Chondrocyte (in vitro differentiated cells): ENCODE results near the gene PRPF6. TPM values are rescaled to one million over a fixed set of nuclear protein-coding genes. Genes with fewer than 3 reads are reported as not detected.

Source experiments
- DNase-seq: peaks from one replicate; pipeline ENCODE4 v3.0.0; 2021; ENCODE audit warnings: mixed read lengths, low spot score
- H3K27ac Mint-ChIP-seq: one replicate; pipeline ENCODE4 v1.8.0; 2021; ENCODE audit warnings: mild to moderate bottlenecking, moderate library complexity, mixed read lengths; ENCODE audit not compliant: unreplicated experiment
- H3K27me3 Mint-ChIP-seq: 2 replicates; pipeline ENCODE4 v1.8.0; 2021; ENCODE audit warnings: low read depth, mixed read lengths
- H3K36me3 Mint-ChIP-seq: 2 replicates; pipeline ENCODE4 v1.8.0; 2021; ENCODE audit warnings: low read depth, mixed read lengths
- H3K4me1 Mint-ChIP-seq: 2 replicates; pipeline ENCODE4 v1.8.0; 2021; ENCODE audit warnings: low read depth, mild to moderate bottlenecking, mixed read lengths
- H3K4me3 Mint-ChIP-seq: one replicate; pipeline ENCODE4 v1.8.0; 2021; ENCODE audit warnings: mild to moderate bottlenecking, moderate library complexity, mixed read lengths; ENCODE audit not compliant: unreplicated experiment
- H3K9me3 Mint-ChIP-seq: 2 replicates; pipeline ENCODE4 v1.8.0; 2021; ENCODE audit warnings: low read depth, mixed read lengths
- microRNA-seq: library from miRNA; unstranded; fragments of <30 nt; microRNA quantifications from one replicate; pipeline ENCODE4 v1.2.0, GENCODE V29; 2020; ENCODE audit warnings: borderline number of aligned reads
- total RNA-seq: library from RNA; stranded (reverse); gene quantifications from 3 replicates; pipeline ENCODE4 v1.2.1, GENCODE V29; 2021
- TF ChIP-seq, protein P1 (sequence below): fragments of 200-600 bp; sonication (generic); IDR thresholded peaks from 2 replicates; pipeline ENCODE4 v1.5.0; 2021; ENCODE audit warnings: antibody characterized with exemption, mild to moderate bottlenecking, moderate library complexity

PRPF6 gene
- total RNA-seq, 1 donor from 2014 or later: 49.0 TPM

DNA sequence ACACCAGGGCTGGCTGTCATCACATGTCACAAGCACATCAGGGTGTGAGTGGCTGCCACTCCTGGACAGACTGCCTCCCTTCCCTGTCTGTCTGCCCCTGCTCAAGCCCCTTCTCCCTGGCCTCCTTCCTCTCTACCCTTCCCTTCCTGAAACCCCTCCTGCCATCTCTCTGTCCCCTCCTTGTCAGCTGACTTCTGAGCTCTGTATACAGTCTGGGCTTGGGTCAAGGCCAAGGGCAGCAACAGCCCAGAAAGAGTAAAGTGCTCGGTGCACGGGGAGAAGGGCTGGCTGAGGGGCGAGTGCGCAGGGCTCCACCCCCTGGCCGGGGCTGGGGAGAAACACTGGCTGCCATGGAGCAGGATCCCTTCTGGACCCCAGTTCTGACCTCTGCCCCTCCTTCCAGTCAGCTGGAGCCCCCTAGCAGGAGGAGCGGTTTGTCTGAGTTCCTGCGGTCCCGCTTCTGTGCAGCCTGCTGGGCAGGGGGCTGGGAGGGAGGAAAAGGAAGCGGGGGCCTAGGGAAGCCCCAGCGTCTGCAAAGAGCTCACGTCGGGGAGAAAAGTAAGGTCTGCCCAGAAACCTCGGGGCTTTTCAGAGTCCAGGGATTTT is 101.3 kb downstream of the PRPF6 start:
- Mint-ChIP-seq H3K4me1 (peaks cover 32% of the 10 kb centered on the region), H3K27me3 (peaks cover 8% of the 10 kb centered on the region), H3K9me3 (no peaks in the 10 kb centered on the region), H3K4me3 (no peak overlapping the region), H3K27ac (no peak overlapping the region), H3K36me3 (no peaks in the 10 kb centered on the region)
- DNase-seq: no peak
- TF ChIP-seq, protein P1, sequence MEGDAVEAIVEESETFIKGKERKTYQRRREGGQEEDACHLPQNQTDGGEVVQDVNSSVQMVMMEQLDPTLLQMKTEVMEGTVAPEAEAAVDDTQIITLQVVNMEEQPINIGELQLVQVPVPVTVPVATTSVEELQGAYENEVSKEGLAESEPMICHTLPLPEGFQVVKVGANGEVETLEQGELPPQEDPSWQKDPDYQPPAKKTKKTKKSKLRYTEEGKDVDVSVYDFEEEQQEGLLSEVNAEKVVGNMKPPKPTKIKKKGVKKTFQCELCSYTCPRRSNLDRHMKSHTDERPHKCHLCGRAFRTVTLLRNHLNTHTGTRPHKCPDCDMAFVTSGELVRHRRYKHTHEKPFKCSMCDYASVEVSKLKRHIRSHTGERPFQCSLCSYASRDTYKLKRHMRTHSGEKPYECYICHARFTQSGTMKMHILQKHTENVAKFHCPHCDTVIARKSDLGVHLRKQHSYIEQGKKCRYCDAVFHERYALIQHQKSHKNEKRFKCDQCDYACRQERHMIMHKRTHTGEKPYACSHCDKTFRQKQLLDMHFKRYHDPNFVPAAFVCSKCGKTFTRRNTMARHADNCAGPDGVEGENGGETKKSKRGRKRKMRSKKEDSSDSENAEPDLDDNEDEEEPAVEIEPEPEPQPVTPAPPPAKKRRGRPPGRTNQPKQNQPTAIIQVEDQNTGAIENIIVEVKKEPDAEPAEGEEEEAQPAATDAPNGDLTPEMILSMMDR: no peak

Small RNA genes within 50 kb of the gene (microRNA-seq; reads per million reads assigned to microRNA genes)
- gene MIR1914: not detected
- gene MIR647: not detected
- gene MIR6813: not detected

Other genes with a start within 250 kb of the PRPF6 start
- 6.8 to 9.7 TPM (median 7.1 TPM) in 3 replicates for gene LIME1, start 244.5 kb upstream of the PRPF6 start, total RNA-seq
- gene SLC2A4RG, start 241.4 kb upstream of the PRPF6 start, total RNA-seq: 90.7 to 105 TPM (median 101 TPM) in 3 replicates
- 5.9 to 8.3 TPM (median 6.0 TPM) in 3 replicates for gene ZBTB46, start 149.9 kb upstream of the PRPF6 start, total RNA-seq
- gene ABHD16B, start 119.6 kb upstream of the PRPF6 start, total RNA-seq: not detected in 3 replicates
- gene TPD52L2, start 115.9 kb upstream of the PRPF6 start, total RNA-seq: 102 to 141 TPM (median 138 TPM) in 3 replicates
- gene DNAJC5, start 86.0 kb upstream of the PRPF6 start, total RNA-seq: 44.2 to 46.6 TPM (median 45.1 TPM) in 3 replicates
- gene UCKL1, start 24.7 kb upstream of the PRPF6 start, total RNA-seq: 24.3 to 27.5 TPM (median 27.2 TPM) in 3 replicates
- 36.5 to 44.3 TPM (median 37.2 TPM) in 3 replicates for gene ZNF512B, start 11.2 kb upstream of the PRPF6 start, total RNA-seq
- 3.8 to 4.7 TPM (median 4.3 TPM) in 3 replicates for gene SAMD10, start 1.5 kb upstream of the PRPF6 start, total RNA-seq
- 0.77 to 3.3 TPM (median 0.97 TPM) in 3 replicates for gene C20orf204, start 55.0 kb downstream of the PRPF6 start, total RNA-seq
- gene SOX18, start 68.5 kb downstream of the PRPF6 start, total RNA-seq: 2.1 to 2.8 TPM (median 2.3 TPM) in 3 replicates
- gene TCEA2, start 82.1 kb downstream of the PRPF6 start, total RNA-seq: 57.1 to 59.2 TPM (median 57.6 TPM) in 3 replicates
- gene RGS19, start 98.4 kb downstream of the PRPF6 start, total RNA-seq: 15.7 to 18.5 TPM (median 18.1 TPM) in 3 replicates
- gene OPRL1, start 99.0 kb downstream of the PRPF6 start, total RNA-seq: 3.2 to 4.6 TPM (median 3.5 TPM) in 3 replicates
- 0.55 to 1.4 TPM in 2 of 3 replicates, not detected in the other for gene LKAAEAR1, start 103.3 kb downstream of the PRPF6 start, total RNA-seq
- not detected in 3 replicates for gene NPBWR2, start 126.4 kb downstream of the PRPF6 start, total RNA-seq
- not detected in 3 replicates for gene MYT1, start 183.3 kb downstream of the PRPF6 start, total RNA-seq